ENCODE measurements around the gene NLRP5.
"Not testable (repeated sequence)": the region's sequence is repeated elsewhere in the genome, so short reads cannot be mapped to it uniquely, and the experiment has no call there.

NLRP5 gene

GRCh38 chr19:56076498-56076897, 89.9 kb downstream of the NLRP5 start:
- DNase-seq (ENCODE audit: low spot score): no peak

- DNase-seq (ENCODE audit: low spot score): no peak
These were observed 93.0 kb downstream of the NLRP5 start for GRCh38 chr19:56079609-56080008.

GRCh38 chr19:56080669-56081401, 94.3 kb downstream of the NLRP5 start:
- DNase-seq (ENCODE audit: low spot score): peak; percentile 55

- no peak for DNase-seq (ENCODE audit: low spot score)
These were observed 97.1 kb downstream of the NLRP5 start for GRCh38 chr19:56083668-56084067.

GRCh38 chr19:56084835-56085536, 98.4 kb downstream of the NLRP5 start:
- no peak for DNase-seq (ENCODE audit: low spot score)

- DNase-seq (ENCODE audit: low spot score): no peak
These were observed 99.1 kb downstream of the NLRP5 start for GRCh38 chr19:56085571-56086275.

- no peak for DNase-seq (ENCODE audit: low spot score)
These were observed 100.3 kb downstream of the NLRP5 start for GRCh38 chr19:56086671-56087430.

GRCh38 chr19:56087647-56088496, 101.3 kb downstream of the NLRP5 start:
- DNase-seq (ENCODE audit: low spot score): no peak

GRCh38 chr19:56088497-56089215, 102.1 kb downstream of the NLRP5 start:
- no peak for DNase-seq (ENCODE audit: low spot score)

- no peak for DNase-seq (ENCODE audit: low spot score)
These were observed 102.8 kb downstream of the NLRP5 start for GRCh38 chr19:56089344-56089743.

- DNase-seq (ENCODE audit: low spot score): peak; percentile 40
These were observed 104.5 kb downstream of the NLRP5 start for GRCh38 chr19:56091066-56091490.

GRCh38 chr19:56091751-56092546, 105.4 kb downstream of the NLRP5 start:
- no peak for DNase-seq (ENCODE audit: low spot score)

- DNase-seq (ENCODE audit: low spot score): no peak
These were observed 106.4 kb downstream of the NLRP5 start for GRCh38 chr19:56092685-56093631.

- DNase-seq (ENCODE audit: low spot score): no peak
These were observed 107.9 kb downstream of the NLRP5 start for GRCh38 chr19:56094449-56094848.

GRCh38 chr19:56096665-56097064, 110.1 kb downstream of the NLRP5 start:
- no peak for DNase-seq (ENCODE audit: low spot score)

GRCh38 chr19:56097306-56097705, 110.7 kb downstream of the NLRP5 start:
- no peak for DNase-seq (ENCODE audit: low spot score)

- DNase-seq (ENCODE audit: low spot score): no peak
These were observed 111.2 kb downstream of the NLRP5 start for GRCh38 chr19:56097776-56098175.

GRCh38 chr19:56098237-56098636, 111.7 kb downstream of the NLRP5 start:
- DNase-seq (ENCODE audit: low spot score): not testable (repeated sequence)

All from globus pallidus (tissue), 1 donor.